HG03280 (cell line): ENCODE measurements around the gene EVPLL.
"Not testable (repeated sequence)": the region's sequence is repeated elsewhere in the genome, so short reads cannot be mapped to it uniquely, and the experiment has no call there.

Source experiments
- ATAC-seq: cut with Tn5 transposase; IDR thresholded peaks from one replicate; pipeline ENCODE4 v1.9.1; 2021; ENCODE audit warnings: mild to moderate bottlenecking, moderate library complexity; ENCODE audit not compliant: unreplicated experiment

The EVPLL gene

GRCh38 chr17:18422464-18422863 is 44.9 kb downstream of the EVPLL start:
- ATAC-seq, result not testable (repeated sequence)

GRCh38 chr17:18423015-18423414 is 45.4 kb downstream of the EVPLL start:
- ATAC-seq, result not testable (repeated sequence)

GRCh38 chr17:18425593-18425992 is 48.0 kb downstream of the EVPLL start:
- ATAC-seq, result not testable (repeated sequence)

GRCh38 chr17:18426639-18427038 is 49.1 kb downstream of the EVPLL start:
- not testable (repeated sequence) for ATAC-seq

GRCh38 chr17:18432206-18432605 is 54.6 kb downstream of the EVPLL start:
- ATAC-seq, result not testable (repeated sequence)
